Nephron (organoid): Measurements from ENCODE around the gene SLC16A6.
"Not testable (repeated sequence)": the region's sequence is repeated elsewhere in the genome, so short reads cannot be mapped to it uniquely, and the experiment has no call there.

Source experiments
- H3K27ac Mint-ChIP-seq, 3 experiments: 2 replicates each; pipeline ENCODE4 v1.8.0; 2020; ENCODE audit warnings: mixed read lengths in 3 of 3, mild to moderate bottlenecking in 2 of 3, moderate library complexity in 1 of 3
- H3K27me3 Mint-ChIP-seq: 2 replicates; pipeline ENCODE4 v1.8.0; 2021; ENCODE audit warnings: low read depth, mild to moderate bottlenecking, moderate library complexity, mixed read lengths
- H3K36me3 Mint-ChIP-seq: 2 replicates; pipeline ENCODE4 v1.8.0; 2020; ENCODE audit warnings: low read depth, mixed read lengths
- H3K4me1 Mint-ChIP-seq: 2 replicates; pipeline ENCODE4 v1.8.0; 2020; ENCODE audit warnings: mixed read lengths
- H3K4me3 Mint-ChIP-seq, 3 experiments: 2 replicates each; pipeline ENCODE4 v1.8.0; 2020; ENCODE audit warnings: mild to moderate bottlenecking in 3 of 3, mixed read lengths in 3 of 3, moderate library complexity in 2 of 3
- H3K9me3 Mint-ChIP-seq: 2 replicates; pipeline ENCODE4 v1.8.0; 2020; ENCODE audit warnings: mixed read lengths
- TF ChIP-seq, protein P1 (sequence below), 3 experiments: fragments of 200-600 bp; sonication (generic); IDR thresholded peaks; one replicate each; pipeline ENCODE4 v1.5.0; 2021; ENCODE audit warnings: antibody characterized with exemption in 3 of 3; ENCODE audit not compliant: unreplicated experiment in 3 of 3

SLC16A6 gene

DNA sequence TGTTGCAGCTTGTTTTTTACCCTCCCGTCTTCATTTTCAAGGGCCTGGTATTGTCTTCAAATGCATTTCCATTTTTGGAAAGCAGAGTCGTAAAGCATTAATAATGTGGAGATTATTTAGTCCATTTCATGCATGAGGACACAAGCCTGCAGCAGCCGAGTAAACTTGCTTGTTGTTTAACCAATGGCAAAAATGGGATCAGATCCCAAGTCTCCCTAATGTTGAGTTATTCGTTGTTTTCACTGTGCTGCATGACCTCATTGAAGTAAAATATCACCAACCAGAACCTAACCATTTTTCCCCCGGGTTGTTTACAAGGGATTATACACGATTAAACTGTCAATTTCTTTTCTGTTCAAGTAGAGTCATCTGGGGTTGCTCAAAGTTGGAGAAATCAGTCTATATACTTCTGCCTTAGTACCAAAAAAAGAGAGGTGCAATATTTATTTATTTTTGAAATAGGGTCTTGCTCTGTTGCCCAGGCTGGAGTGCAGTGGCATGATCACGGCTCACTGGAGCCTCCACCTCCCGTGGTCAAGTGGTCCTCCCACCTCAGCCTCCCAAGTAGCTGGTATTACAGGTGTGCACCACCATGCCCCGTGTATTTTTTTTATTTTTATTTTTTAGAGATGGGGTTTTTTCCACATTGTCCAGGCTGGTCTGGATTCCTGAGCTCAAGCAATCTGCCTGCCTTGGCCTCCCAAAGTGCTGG lies 30.7 kb downstream of the SLC16A6 start:
- TF ChIP-seq, protein P1, sequence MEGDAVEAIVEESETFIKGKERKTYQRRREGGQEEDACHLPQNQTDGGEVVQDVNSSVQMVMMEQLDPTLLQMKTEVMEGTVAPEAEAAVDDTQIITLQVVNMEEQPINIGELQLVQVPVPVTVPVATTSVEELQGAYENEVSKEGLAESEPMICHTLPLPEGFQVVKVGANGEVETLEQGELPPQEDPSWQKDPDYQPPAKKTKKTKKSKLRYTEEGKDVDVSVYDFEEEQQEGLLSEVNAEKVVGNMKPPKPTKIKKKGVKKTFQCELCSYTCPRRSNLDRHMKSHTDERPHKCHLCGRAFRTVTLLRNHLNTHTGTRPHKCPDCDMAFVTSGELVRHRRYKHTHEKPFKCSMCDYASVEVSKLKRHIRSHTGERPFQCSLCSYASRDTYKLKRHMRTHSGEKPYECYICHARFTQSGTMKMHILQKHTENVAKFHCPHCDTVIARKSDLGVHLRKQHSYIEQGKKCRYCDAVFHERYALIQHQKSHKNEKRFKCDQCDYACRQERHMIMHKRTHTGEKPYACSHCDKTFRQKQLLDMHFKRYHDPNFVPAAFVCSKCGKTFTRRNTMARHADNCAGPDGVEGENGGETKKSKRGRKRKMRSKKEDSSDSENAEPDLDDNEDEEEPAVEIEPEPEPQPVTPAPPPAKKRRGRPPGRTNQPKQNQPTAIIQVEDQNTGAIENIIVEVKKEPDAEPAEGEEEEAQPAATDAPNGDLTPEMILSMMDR (IDR thresholded peaks at IDR 0.05; ENCODE audit: unreplicated experiment in 3 of 3) = no peak
- Mint-ChIP-seq H3K4me3 (peak overlapping the region in 2 of 3 experiments; percentile 21 to 56), H3K9me3 (no peaks in the 10 kb centered on the region), H3K4me1 (peaks cover 40% of the 10 kb centered on the region), H3K27ac (peak overlapping the region; percentile 59 to 84 (median 62)), H3K36me3 (peaks cover 19% of the 10 kb centered on the region), H3K27me3 (no peaks in the 10 kb centered on the region)

DNA sequence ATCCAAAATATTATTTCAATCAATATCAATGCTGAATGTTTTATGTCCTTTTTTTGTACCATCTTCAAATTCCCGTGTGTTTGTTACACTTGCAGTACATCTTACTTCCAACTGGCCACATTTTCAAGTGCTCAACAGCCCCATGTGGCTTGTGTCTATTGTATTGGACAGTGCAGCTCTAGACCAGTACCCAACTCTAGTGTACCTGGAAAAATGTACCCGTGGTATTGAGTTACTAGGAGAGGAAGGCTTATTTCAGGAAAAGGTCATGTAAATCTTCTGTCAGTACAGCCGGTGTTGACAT lies 31.3 kb downstream of the SLC16A6 start:
- not testable (repeated sequence) for H3K9me3 Mint-ChIP-seq, H3K27me3 Mint-ChIP-seq
- Mint-ChIP-seq H3K27ac (peak overlapping the region; percentile 59 to 84 (median 62)), H3K36me3 (peaks cover 21% of the 10 kb centered on the region), H3K4me3 (peak overlapping the region; percentile 28 to 56 (median 47)), H3K4me1 (peaks cover 40% of the 10 kb centered on the region)

DNA sequence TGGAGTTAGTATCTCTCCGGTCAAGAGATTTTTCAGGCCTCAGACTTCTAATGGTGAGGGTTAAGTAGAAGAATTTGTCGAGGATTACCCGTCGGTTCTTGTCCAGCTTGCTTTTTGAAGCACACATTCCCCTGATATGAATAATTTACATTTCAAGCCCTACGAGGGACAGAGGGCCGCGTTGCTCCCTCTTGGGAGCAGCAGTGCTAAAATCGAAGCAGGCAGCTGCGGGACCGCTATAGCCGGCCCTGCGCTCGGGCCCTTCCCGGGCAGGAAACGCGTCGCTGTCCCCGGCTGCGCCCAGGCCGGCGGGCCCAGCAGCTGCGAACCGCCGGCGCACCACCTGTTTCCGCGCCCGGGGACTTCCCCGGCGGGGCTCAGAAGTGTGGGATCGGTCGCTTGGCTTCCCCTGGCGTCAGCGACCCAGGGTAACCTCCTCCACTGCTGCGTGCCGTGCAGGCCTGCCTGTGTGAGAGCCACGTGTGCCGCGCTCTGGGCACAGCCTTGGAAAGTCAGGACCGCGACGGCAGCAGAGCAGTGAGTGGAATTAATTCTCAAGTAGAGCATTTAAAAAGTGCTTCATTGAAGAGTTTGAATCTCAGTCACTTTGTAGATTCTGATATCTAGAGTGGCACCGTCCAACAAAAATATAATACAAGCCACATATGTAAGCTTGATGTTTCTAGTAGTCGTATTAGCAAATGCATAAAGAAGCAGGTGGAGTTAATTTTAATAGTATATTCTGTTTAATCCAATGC lies 31.9 kb downstream of the SLC16A6 start:
- Mint-ChIP-seq H3K4me3 (peak overlapping the region; percentile 43 to 75 (median 47)), H3K27ac (peak overlapping the region; percentile 62 to 88 (median 72)), H3K4me1 (peaks cover 40% of the 10 kb centered on the region), H3K36me3 (peaks cover 24% of the 10 kb centered on the region)
- not testable (repeated sequence) for H3K9me3 Mint-ChIP-seq, H3K27me3 Mint-ChIP-seq

DNA sequence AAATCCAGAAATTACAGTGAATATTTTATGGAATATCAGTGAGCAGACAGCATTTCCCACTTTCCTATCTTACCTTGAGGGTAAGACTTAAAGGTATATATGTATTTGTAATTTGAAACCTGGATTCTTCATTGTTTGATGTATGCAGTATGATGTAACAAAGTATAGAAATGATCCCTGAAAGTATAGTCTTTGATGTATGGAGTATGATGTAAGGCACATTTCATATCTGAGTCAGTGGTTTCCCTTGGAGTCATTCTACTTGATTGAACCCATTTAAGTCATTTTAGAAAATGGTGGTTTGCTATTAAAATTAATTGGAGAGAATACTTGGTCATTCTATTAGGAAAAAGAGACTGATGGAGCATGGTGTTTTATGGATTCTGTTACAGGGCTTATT lies 33.0 kb downstream of the SLC16A6 start:
- TF ChIP-seq, protein P1 (IDR thresholded peaks at IDR 0.05; ENCODE audit: unreplicated experiment in 3 of 3) = no peak
- Mint-ChIP-seq H3K4me1 (peaks cover 38% of the 10 kb centered on the region), H3K36me3 (peaks cover 32% of the 10 kb centered on the region), H3K9me3 (no peaks in the 10 kb centered on the region), H3K4me3 (no peak overlapping the region), H3K27me3 (no peaks in the 10 kb centered on the region), H3K27ac (peak overlapping the region in 2 of 3 experiments; percentile 45 to 72)

DNA sequence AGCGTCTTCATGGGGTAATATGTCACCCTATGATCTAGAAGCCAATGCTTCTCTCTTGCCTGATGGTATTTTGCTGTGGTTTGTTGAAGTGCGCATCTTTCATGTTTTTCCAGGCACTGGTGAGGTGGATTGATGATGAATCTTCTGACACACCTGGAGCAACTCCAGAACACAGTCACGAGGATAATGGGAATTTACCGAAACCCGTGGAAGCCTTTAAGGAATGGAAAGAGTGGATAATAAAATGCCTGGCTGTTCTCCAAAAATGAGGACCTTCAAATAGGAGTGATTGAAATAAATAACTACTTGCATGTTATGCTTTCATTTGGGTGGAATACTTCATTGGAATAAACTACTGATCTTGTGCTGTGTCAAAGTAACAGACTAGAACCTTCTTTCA lies 34.2 kb downstream of the SLC16A6 start:
- not testable (repeated sequence) for H3K27me3 Mint-ChIP-seq, H3K27ac Mint-ChIP-seq, H3K9me3 Mint-ChIP-seq, H3K4me3 Mint-ChIP-seq
- Mint-ChIP-seq H3K36me3 (peaks cover 40% of the 10 kb centered on the region), H3K4me1 (peaks cover 31% of the 10 kb centered on the region)

DNA sequence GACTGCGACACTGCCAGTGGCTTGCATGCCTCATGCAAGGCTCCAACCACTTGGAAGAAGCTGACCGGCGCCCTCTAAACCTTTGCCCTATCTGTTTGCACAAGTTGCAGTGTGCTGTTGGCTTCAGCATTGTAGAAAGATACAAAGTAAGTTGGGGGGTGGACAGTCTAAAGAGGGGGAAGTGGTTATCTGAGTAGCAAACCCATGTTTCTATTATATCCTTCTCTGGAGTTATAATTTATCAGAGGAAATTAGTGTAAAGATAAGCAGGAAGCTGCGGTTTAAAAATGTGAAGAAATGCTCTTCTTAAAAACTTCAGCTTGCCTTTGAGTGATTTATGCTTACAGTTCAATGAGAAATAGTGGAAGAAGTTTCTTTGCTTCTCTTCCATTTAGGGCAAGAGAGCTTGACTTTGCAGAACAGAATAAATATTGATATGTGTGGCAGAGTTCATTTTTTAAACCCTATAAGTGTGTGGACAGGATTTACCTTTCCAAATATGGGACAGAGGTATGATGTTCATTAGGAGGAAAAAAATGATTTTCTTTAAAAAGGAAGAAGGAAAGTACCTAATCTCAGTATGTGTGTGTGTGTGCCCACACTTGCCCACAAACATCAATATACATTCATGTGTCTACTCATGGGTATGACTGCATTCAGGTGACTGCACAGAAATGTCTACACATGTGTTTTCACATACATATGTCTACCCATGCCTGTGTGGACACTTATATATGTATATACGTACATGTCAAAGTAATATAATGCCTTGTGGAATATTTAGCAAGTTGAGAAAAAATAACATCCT lies 35.0 kb downstream of the SLC16A6 start:
- TF ChIP-seq, protein P1 (IDR thresholded peaks at IDR 0.05; ENCODE audit: unreplicated experiment in 3 of 3) = no peak
- H3K27ac Mint-ChIP-seq = no peak overlapping the region
- H3K27me3 Mint-ChIP-seq = no peaks in the 10 kb centered on the region
- H3K36me3 Mint-ChIP-seq = peaks cover 40% of the 10 kb centered on the region
- no peaks in the 10 kb centered on the region for H3K9me3 Mint-ChIP-seq
- H3K4me3 Mint-ChIP-seq = no peak overlapping the region
- H3K4me1 Mint-ChIP-seq = peaks cover 30% of the 10 kb centered on the region

DNA sequence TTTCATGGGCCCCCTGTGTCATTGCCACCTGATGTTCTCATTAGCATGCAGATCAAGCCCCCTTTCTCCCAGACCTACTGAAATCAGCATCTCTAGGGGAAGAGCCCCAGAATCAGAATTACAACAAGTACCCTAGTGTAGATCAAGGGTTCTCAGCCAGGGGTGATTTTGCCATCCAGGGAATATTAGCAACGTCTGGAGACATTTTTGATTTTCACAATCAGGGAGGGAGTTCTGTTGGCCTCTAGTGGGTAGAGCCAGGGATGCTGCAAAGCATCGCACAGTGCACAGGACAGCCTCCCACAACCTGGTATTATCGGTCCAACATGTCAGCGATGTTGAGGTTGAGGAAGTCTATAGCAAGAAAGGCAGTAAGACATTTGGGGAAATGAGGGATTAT lies 35.8 kb downstream of the SLC16A6 start:
- TF ChIP-seq, protein P1 (IDR thresholded peaks at IDR 0.05; ENCODE audit: unreplicated experiment in 3 of 3) = no peak
- Mint-ChIP-seq H3K27ac (no peak overlapping the region), H3K9me3 (no peaks in the 10 kb centered on the region), H3K36me3 (peaks cover 40% of the 10 kb centered on the region), H3K4me3 (no peak overlapping the region), H3K4me1 (peaks cover 25% of the 10 kb centered on the region), H3K27me3 (no peaks in the 10 kb centered on the region)

DNA sequence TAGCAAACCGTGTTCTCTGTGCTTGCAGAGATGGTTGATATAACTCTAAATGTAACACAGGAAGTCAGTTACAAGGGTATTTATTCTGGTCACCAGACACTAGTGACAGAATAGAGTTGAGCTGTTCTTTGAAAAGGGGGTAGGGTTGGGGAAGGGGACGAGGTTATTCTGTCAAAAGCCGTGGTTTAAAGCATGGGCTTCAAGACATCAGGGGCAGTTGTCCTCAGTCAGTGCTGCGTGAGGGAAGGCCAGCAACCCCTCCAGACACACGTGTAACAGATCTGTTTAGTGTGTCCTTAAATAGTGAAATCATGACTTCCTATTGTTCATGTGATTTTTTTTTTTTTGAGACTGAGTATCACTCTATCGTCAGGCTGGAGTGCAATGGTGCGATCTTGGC lies 37.5 kb downstream of the SLC16A6 start:
- H3K4me3 Mint-ChIP-seq, H3K9me3 Mint-ChIP-seq, H3K27me3 Mint-ChIP-seq, H3K27ac Mint-ChIP-seq: not testable (repeated sequence)
- Mint-ChIP-seq H3K36me3 (peaks cover 40% of the 10 kb centered on the region), H3K4me1 (peaks cover 16% of the 10 kb centered on the region)
